ENCODE data around the gene PTGES3. TPM values are rescaled to one million over a fixed set of nuclear protein-coding genes. Genes with fewer than 3 reads are reported as not detected.

PTGES3 gene
- total and polyA plus RNA-seq, 12 donors: 43.7 to 139 (median 109) TPM

GRCh38 chr12:56716933-56717880 is 29.1 kb upstream of the PTGES3 start:
- Histone ChIP-seq H3K27ac (no peak overlapping the region), H3K36me3 (peaks cover 0 to 88% (median 43%) of the 10 kb centered on the region in 9 donors), H3K9me3 (no peaks in the 10 kb centered on the region), H3K27me3 (no peaks in the 10 kb centered on the region), H3K4me1 (peaks cover 19 to 66% (median 53%) of the 10 kb centered on the region in 9 donors), H3K4me3 (no peak overlapping the region)
- WGBS, 2 donors: 84 to 96% methylated on average over 4 of the region's 4 CpGs
- intact Hi-C loops (cut with DNase I): no loop called here
- no peak for TF ChIP-seq CTCF (IDR thresholded peaks at IDR 0.05)
- DNase-seq (no peak), ATAC-seq (no peak)

GRCh38 chr12:56716458-56716857 is 28.4 kb upstream of the PTGES3 start:
- 86% methylated on average over 1 of the region's 1 CpG for whole genome bisulfite sequencing, 2 donors
- no peak for TF ChIP-seq CTCF (IDR thresholded peaks at IDR 0.05)
- H3K36me3 ChIP-seq: peaks cover 0 to 89% (median 51%) of the 10 kb centered on the region in 9 donors
- ATAC-seq: no peak
- H3K27me3 ChIP-seq: no peaks in the 10 kb centered on the region
- no peaks in the 10 kb centered on the region for H3K9me3 ChIP-seq
- H3K4me1 ChIP-seq: peaks cover 16 to 58% (median 46%) of the 10 kb centered on the region in 9 donors
- H3K27ac ChIP-seq: no peak overlapping the region
- intact Hi-C loops (cut with DNase I): no loop called here
- DNase-seq: no peak
- no peak overlapping the region for H3K4me3 ChIP-seq

- peak in 2 of 8 donors; percentile 10 to 15 for ATAC-seq
- H3K27me3 ChIP-seq: no peaks in the 10 kb centered on the region
- H3K36me3 ChIP-seq: peaks cover 0 to 88% (median 55%) of the 10 kb centered on the region in 9 donors
- H3K4me1 ChIP-seq: peaks cover 12 to 52% (median 39%) of the 10 kb centered on the region in 9 donors
- intact Hi-C loops (cut with DNase I): no loop called here
- no peak overlapping the region for H3K4me3 ChIP-seq
- no peak overlapping the region for H3K27ac ChIP-seq
- H3K9me3 ChIP-seq: no peaks in the 10 kb centered on the region
- WGBS, 2 donors: 71 to 72% methylated on average over 8 of the region's 8 CpGs
- DNase-seq: no peak
- no peak for TF ChIP-seq CTCF (IDR thresholded peaks at IDR 0.05)
Observed at GRCh38 chr12:56715798-56716197, 27.7 kb upstream of the PTGES3 start.

- Histone ChIP-seq H3K27me3 (no peaks in the 10 kb centered on the region), H3K4me1 (peaks cover 3 to 39% (median 26%) of the 10 kb centered on the region in 9 donors), H3K4me3 (no peak overlapping the region), H3K36me3 (peaks cover 0 to 76% (median 50%) of the 10 kb centered on the region in 9 donors), H3K9me3 (no peaks in the 10 kb centered on the region), H3K27ac (no peak overlapping the region)
- DNase-seq (no peak), ATAC-seq (no peak)
- TF ChIP-seq CTCF (IDR thresholded peaks at IDR 0.05): no peak
- intact Hi-C loops (cut with DNase I): no loop called here
- 95 to 96% methylated on average over 2 of the region's 2 CpGs for WGBS, 2 donors
Observed at GRCh38 chr12:56714431-56714929, 26.4 kb upstream of the PTGES3 start.
